Measurements from ENCODE around the gene ASCL5. TPM values are rescaled to one million over a fixed set of nuclear protein-coding genes. Genes with fewer than 3 reads are reported as not detected.

ASCL5 gene
- total and polyA plus RNA-seq, 10 of the 15 experiments (the other 5 are each of a cell fraction or from before 2014, with no cell fraction given), result 0.04 TPM; not detected in 9

- SMC1A ChIA-PET (ENCODE audit: uncharacterized antibody, unreplicated experiment), result no interaction called here
- no peak overlapping the region for H3K4me2 ChIP-seq (ENCODE audit: control insufficient read depth, insufficient read depth)
- intact Hi-C loops (cut with micrococcal nuclease; ENCODE audit: unreplicated experiment), result no loop called here
- H3K4me1 ChIP-seq (ENCODE audit: control insufficient read depth, insufficient read depth, low read length), result no peaks in the 10 kb centered on the region
- in situ Hi-C loops (cut with MboI), result no loop called here
- RAD21 ChIA-PET (ENCODE audit: unreplicated experiment), result no interaction called here
- DNase-seq (ENCODE audit: low read depth, low spot score) (no peak), ATAC-seq (no peak), FAIRE-seq (no peak)
- no peak overlapping the region for H2AFZ ChIP-seq (ENCODE audit: control insufficient read depth, low read depth, low read length)
- no peak overlapping the region for H3K4me3 ChIP-seq
- no peaks in the 10 kb centered on the region for H3K9me3 ChIP-seq (replicated peaks; ENCODE audit: control insufficient read depth, insufficient read depth, low read length)
- no peaks in the 10 kb centered on the region for H3K36me3 ChIP-seq (ENCODE audit: control insufficient read depth in 2 of 2, insufficient read depth in 2 of 2, low read length in 1 of 2)
- 33% methylated on average over 1 of the region's 1 CpG for whole genome bisulfite sequencing (ENCODE audit: insufficient coverage, insufficient replicate concordance, low lambda C conversion rate, missing lambda C conversion rate)
- CTCF ChIA-PET, result no interaction called here
- no peaks in the 10 kb centered on the region for H4K20me1 ChIP-seq (ENCODE audit: control insufficient read depth, insufficient read depth)
- H3K79me2 ChIP-seq (ENCODE audit: control insufficient read depth, insufficient read depth, low read length), result no peaks in the 10 kb centered on the region
- H3K27ac ChIP-seq (ENCODE audit: control insufficient read depth, insufficient read depth), result no peak overlapping the region
- no TSS peak for BruUV-seq (replicated peaks)
- H3K27me3 ChIP-seq (replicated peaks in 1 of 2; ENCODE audit: control insufficient read depth in 2 of 2, insufficient read depth in 2 of 2, low read length in 1 of 2), result peaks cover 1 to 4% of the 10 kb centered on the region in 2 experiments; a peak in 3 of 4 replicates
- H3K9ac ChIP-seq (ENCODE audit: control insufficient read depth, insufficient read depth, low read length), result no peak overlapping the region
- POLR2A ChIA-PET, result no interaction called here
- TF ChIP-seq SRF (IDR thresholded peaks at IDR 0.05; ENCODE audit: low read depth in 2 of 2, low read length in 2 of 2) (no peak), PRDM15 (CRISPR knock-in tag; IDR thresholded peaks at IDR 0.05) (no peak), NR2C1 (IDR thresholded peaks at IDR 0.05) (no peak), JUNB (IDR thresholded peaks at IDR 0.05) (no peak), STAT1 (conservative IDR thresholded peaks at IDR 0.05) (no peak), NFYB (IDR thresholded peaks at IDR 0.05; ENCODE audit: insufficient read depth, low read depth, low read length) (no peak), RUNX3 (IDR thresholded peaks at IDR 0.05; ENCODE audit: low read length) (no peak), ZNF207 (IDR thresholded peaks at IDR 0.05; ENCODE audit: borderline replicate concordance) (no peak), USF2 (IDR thresholded peaks at IDR 0.05; ENCODE audit: borderline replicate concordance, low read depth, low read length) (no peak), CEBPZ (IDR thresholded peaks at IDR 0.05; ENCODE audit: low read depth, low read length) (no peak), IRF3 (IDR thresholded peaks at IDR 0.05) (no peak), ZBTB11 (CRISPR knock-in tag; IDR thresholded peaks at IDR 0.05) (no peak)
Observed at GRCh38 chr1:201123866-201124265, 3.1 kb downstream of the ASCL5 start.
